OCI-LY7 (cell line): Measurements from ENCODE around the gene SEC31B.

Experiments
- CTCF ChIP-seq: fragments of 200-600 bp; sonication (generic); conservative IDR thresholded peaks from 2 replicates; pipeline ENCODE4 v1.5.1; 2014; ENCODE audit warnings: mild to moderate bottlenecking, antibody characterized with exemption, low read length, moderate library complexity, mixed read lengths
- EZH2phosphoT487 ChIP-seq: fragments of 200-600 bp; sonication (generic); IDR thresholded peaks from 2 replicates; pipeline ENCODE4 v1.6.1; 2018; ENCODE audit warnings: low read depth, borderline replicate concordance, mild to moderate bottlenecking, mixed run types, antibody characterized with exemption, low read length, moderate library complexity, mixed read lengths

DNA sequence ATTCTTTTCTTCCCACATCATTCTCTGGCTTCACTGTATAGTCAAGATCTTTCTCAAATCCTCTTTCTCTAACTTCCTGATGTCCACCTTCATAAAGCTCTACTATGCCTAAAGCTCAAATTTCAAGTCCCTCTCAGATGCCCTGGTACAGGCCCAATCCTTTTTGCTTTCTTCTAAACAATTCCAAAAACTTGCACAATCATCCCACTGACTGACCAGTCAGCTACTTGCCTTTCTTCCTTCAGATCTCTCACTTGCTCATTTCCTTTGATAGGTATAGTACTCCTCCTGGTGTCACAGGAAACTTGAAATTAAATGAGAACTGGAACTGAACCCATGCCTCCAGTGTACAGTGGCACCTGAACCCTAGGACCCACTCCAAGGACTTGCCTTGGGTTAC lies 18.2 kb downstream of the SEC31B start:
- TF ChIP-seq CTCF (no peak), EZH2phosphoT487 (no peak)
